Keratinocyte (primary cell): ENCODE data around the gene FNTB. TPM values are rescaled to one million over a fixed set of nuclear protein-coding genes. Genes with fewer than 3 reads are reported as not detected.

ENCODE experiments used
- DNase-seq: peaks from one replicate; pipeline ENCODE4 v3.0.0-alpha.2; 2011; ENCODE audit warnings: low read depth, missing footprints, low spot score
- FAIRE-seq: peaks from 2 replicates; lab custom pipeline; 2011; peaks lifted over from hg19 to GRCh38; lab: Jason Lieb, UNC
- H2AFZ ChIP-seq: 2 replicates; pipeline ENCODE4 v1.6.0; 2012; ENCODE audit warnings: low read length, control low read depth, inconsistent platforms; ENCODE audit not compliant: control insufficient read depth
- H3K27ac ChIP-seq: 2 replicates; pipeline ENCODE4 v1.5.1; 2011; ENCODE audit warnings: low read length; ENCODE audit not compliant: control insufficient read depth, insufficient read depth
- H3K27me3 ChIP-seq: 3 replicates; pipeline ENCODE4 v1.6.0; 2011; ENCODE audit warnings: low read length; ENCODE audit not compliant: control insufficient read depth, insufficient read depth; ENCODE audit errors: extremely low read depth
- H3K36me3 ChIP-seq, 2 experiments: 2 replicates in 1 of 2; 3 replicates in 1 of 2; pipeline ENCODE4 v1.5.1; 2011; ENCODE audit warnings: low read length in 2 of 2, mild to moderate bottlenecking in 1 of 2; ENCODE audit not compliant: control insufficient read depth in 2 of 2, insufficient read depth in 2 of 2; ENCODE audit errors: extremely low read depth in 1 of 2
- H3K4me1 ChIP-seq: 3 replicates; pipeline ENCODE4 v1.5.1; 2011; ENCODE audit warnings: low read length; ENCODE audit not compliant: control insufficient read depth, insufficient read depth; ENCODE audit errors: extremely low read depth
- H3K4me2 ChIP-seq: 3 replicates; pipeline ENCODE4 v1.6.0; 2011; ENCODE audit warnings: low read depth, low read length; ENCODE audit not compliant: control insufficient read depth, insufficient read depth; ENCODE audit errors: extremely low read depth
- H3K4me3 ChIP-seq, 3 experiments: fragments of 200-600 bp in 1 of 3; sonication (generic) in 1 of 3; 2 replicates in 2 of 3; 3 replicates in 1 of 3; pipeline ENCODE4 v1.5.1; 2011 to 2016; ENCODE audit warnings: low read length in 3 of 3, mild to moderate bottlenecking in 3 of 3, control low read depth in 2 of 3, inconsistent platforms in 1 of 3, low read depth in 1 of 3, mixed read lengths in 1 of 3, mixed run types in 1 of 3, moderate library complexity in 1 of 3; ENCODE audit not compliant: control insufficient read depth in 2 of 3, insufficient read depth in 2 of 3; ENCODE audit errors: extremely low read depth in 1 of 3
- H3K79me2 ChIP-seq: 2 replicates; pipeline ENCODE4 v1.6.0; 2012; ENCODE audit warnings: low read length; ENCODE audit not compliant: control insufficient read depth, insufficient read depth
- H3K9ac ChIP-seq: 3 replicates; pipeline ENCODE4 v1.6.0; 2011; ENCODE audit warnings: low read length; ENCODE audit not compliant: control insufficient read depth, insufficient read depth; ENCODE audit errors: extremely low read depth
- H3K9me1 ChIP-seq: 3 replicates; pipeline ENCODE4 v1.6.0; 2011; ENCODE audit warnings: low read length; ENCODE audit not compliant: control insufficient read depth, insufficient read depth; ENCODE audit errors: extremely low read depth
- H3K9me3 ChIP-seq: 2 replicates; pipeline ENCODE4 v1.5.1; 2012; ENCODE audit warnings: low read depth, low read length; ENCODE audit not compliant: control insufficient read depth
- H4K20me1 ChIP-seq: 3 replicates; pipeline ENCODE4 v1.6.0; 2011; ENCODE audit warnings: low read length; ENCODE audit not compliant: control insufficient read depth, insufficient read depth; ENCODE audit errors: extremely low read depth
- EZH2 ChIP-seq: IDR thresholded peaks from one replicate; pipeline ENCODE4 v1.6.1; 2012; ENCODE audit warnings: inconsistent platforms, mild to moderate bottlenecking, low read length, moderate library complexity
- dilution Hi-C: fragments of 300-500 bp; cut with MboI; formaldehyde crosslinking; loops from one replicate; pipeline ENCODE4 v1.7.0; 2020; ENCODE audit warnings: low sequenced_read_pairs; ENCODE audit not compliant: extremely low pct_ligation_motif_present
- polyA plus RNA-seq, 5 experiments: library from polyadenylated mRNA; depleted of rRNA in 3 of 5; stranded (reverse) in 3 of 5; stranded (forward) in 1 of 5; unstranded in 1 of 5; fragments of >200 nt; gene quantifications; 1 replicate in 1 of 5; 2 replicates in 3 of 5; 3 replicates in 1 of 5; pipeline versions ENCODE4 v1.2.1 to v1.2.3, GENCODE V29; 2011 to 2012; ENCODE audit warnings: missing spikeins in 2 of 5, low read depth in 1 of 5, low replicate concordance in 1 of 5
- TF ChIP-seq, protein P1 (sequence below), 3 experiments: IDR thresholded peaks in 1 of 3; conservative IDR thresholded peaks in 1 of 3; optimal IDR thresholded peaks in 1 of 3; 2 replicates in 2 of 3; 3 replicates in 1 of 3; pipeline versions ENCODE3 to v1.5.1; 2011; ENCODE audit warnings: low read length in 3 of 3, mild to moderate bottlenecking in 3 of 3, moderate library complexity in 2 of 3, control low read depth in 1 of 3, inconsistent platforms in 1 of 3; ENCODE audit not compliant: insufficient read depth in 2 of 3; ENCODE audit errors: extremely low read depth in 1 of 3

Gene FNTB
- polyA plus RNA-seq, 1 donor (not counting 4 experiments of a cell fraction or from before 2014, with no cell fraction given): 10.1 TPM

DNA sequence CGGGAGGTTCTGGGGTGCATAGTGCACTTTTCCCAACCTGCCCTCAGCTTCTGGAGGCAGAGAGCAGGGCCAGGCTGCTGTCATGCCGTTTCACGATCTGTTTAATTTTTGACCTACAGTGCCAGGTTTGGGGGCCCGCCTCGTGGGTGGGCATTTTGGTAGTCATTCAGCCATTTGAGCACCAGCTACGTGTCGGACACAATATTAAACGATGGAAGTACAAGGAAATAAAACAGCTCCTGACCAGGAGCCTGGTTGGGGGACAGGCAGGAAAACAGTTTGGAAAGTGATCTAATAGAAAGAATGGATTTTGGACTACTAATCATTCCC, 708 bp downstream of the FNTB start:
- dilution Hi-C loops: no loop called here
- peaks cover 28% of the 10 kb centered on the region for H3K79me2 ChIP-seq
- peak overlapping the region; percentile 97 for H3K9ac ChIP-seq
- no peaks in the 10 kb centered on the region for H3K9me3 ChIP-seq
- peak overlapping the region; percentile 62 to 99 (median 93) for H3K4me3 ChIP-seq
- no peak for DNase-seq
- no peaks in the 10 kb centered on the region for H3K36me3 ChIP-seq
- peak overlapping the region; percentile 93 for H3K27ac ChIP-seq
- H3K4me1 ChIP-seq: peaks cover 11% of the 10 kb centered on the region
- TF ChIP-seq EZH2: no peak
- TF ChIP-seq, protein P1, sequence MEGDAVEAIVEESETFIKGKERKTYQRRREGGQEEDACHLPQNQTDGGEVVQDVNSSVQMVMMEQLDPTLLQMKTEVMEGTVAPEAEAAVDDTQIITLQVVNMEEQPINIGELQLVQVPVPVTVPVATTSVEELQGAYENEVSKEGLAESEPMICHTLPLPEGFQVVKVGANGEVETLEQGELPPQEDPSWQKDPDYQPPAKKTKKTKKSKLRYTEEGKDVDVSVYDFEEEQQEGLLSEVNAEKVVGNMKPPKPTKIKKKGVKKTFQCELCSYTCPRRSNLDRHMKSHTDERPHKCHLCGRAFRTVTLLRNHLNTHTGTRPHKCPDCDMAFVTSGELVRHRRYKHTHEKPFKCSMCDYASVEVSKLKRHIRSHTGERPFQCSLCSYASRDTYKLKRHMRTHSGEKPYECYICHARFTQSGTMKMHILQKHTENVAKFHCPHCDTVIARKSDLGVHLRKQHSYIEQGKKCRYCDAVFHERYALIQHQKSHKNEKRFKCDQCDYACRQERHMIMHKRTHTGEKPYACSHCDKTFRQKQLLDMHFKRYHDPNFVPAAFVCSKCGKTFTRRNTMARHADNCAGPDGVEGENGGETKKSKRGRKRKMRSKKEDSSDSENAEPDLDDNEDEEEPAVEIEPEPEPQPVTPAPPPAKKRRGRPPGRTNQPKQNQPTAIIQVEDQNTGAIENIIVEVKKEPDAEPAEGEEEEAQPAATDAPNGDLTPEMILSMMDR (optimal IDR thresholded peaks at IDR 0.05 in 1 of 3, IDR thresholded peaks at IDR 0.05 in 1 of 3, conservative IDR thresholded peaks at IDR 0.05 in 1 of 3; ENCODE audit: extremely low read depth in 1 of 3, insufficient read depth in 2 of 3, low read length in 3 of 3): no peak
- H3K27me3 ChIP-seq: no peaks in the 10 kb centered on the region
- H3K9me1 ChIP-seq: no peaks in the 10 kb centered on the region
- H4K20me1 ChIP-seq: no peaks in the 10 kb centered on the region
- peak overlapping the region; percentile 100 for H2AFZ ChIP-seq
- H3K4me2 ChIP-seq: peak overlapping the region; percentile 90
- no peak for FAIRE-seq

DNA sequence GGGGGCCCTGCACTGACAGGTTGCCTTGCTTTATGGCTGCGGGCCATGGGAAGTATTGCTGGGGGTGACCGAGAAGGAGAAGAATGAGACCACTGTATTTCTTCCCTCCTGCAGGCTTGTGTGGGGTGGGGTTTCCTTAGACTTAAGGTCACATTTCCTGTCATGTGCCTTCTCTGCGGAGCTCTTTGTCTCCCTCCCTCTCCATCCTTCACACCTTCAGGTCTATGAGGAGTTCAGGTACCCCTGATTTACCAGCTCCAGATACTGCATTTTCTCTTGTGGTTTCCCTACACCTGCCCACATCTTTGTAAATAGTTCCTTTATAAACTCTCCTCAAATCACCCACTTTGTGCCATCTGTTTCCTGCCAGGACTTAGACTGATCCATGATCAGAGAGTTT, 3.6 kb downstream of the FNTB start:
- Histone ChIP-seq H3K27ac (no peak overlapping the region), H3K79me2 (peaks cover 28% of the 10 kb centered on the region), H3K9ac (no peak overlapping the region), H2AFZ (no peak overlapping the region), H3K9me1 (no peaks in the 10 kb centered on the region), H4K20me1 (no peaks in the 10 kb centered on the region), H3K27me3 (no peaks in the 10 kb centered on the region), H3K4me2 (no peak overlapping the region), H3K4me1 (peaks cover 11% of the 10 kb centered on the region), H3K9me3 (no peaks in the 10 kb centered on the region), H3K4me3 (no peak overlapping the region), H3K36me3 (no peaks in the 10 kb centered on the region)
- TF ChIP-seq, protein P1 (optimal IDR thresholded peaks at IDR 0.05 in 1 of 3, IDR thresholded peaks at IDR 0.05 in 1 of 3, conservative IDR thresholded peaks at IDR 0.05 in 1 of 3; ENCODE audit: extremely low read depth in 1 of 3, insufficient read depth in 2 of 3, low read length in 3 of 3): no peak
- TF ChIP-seq EZH2: no peak
- DNase-seq (no peak), FAIRE-seq (no peak)
- dilution Hi-C loops: no loop called here
